GM21526 (cell line): ENCODE measurements around the gene KCNN3.

Source experiments
- ATAC-seq: cut with Tn5 transposase; IDR thresholded peaks from one replicate; pipeline ENCODE4 v1.9.1; 2021; ENCODE audit warnings: moderate library complexity; ENCODE audit not compliant: unreplicated experiment, low FRiP score

KCNN3 gene

GRCh38 chr1:154881820-154882535 lies 11.9 kb upstream of the KCNN3 start:
- no peak for ATAC-seq

GRCh38 chr1:154880671-154881070 lies 10.6 kb upstream of the KCNN3 start:
- ATAC-seq = no peak

- no peak for ATAC-seq
Measured at GRCh38 chr1:154879038-154879421, 8.9 kb upstream of the KCNN3 start.

GRCh38 chr1:154878371-154879037 lies 8.4 kb upstream of the KCNN3 start:
- ATAC-seq = no peak

GRCh38 chr1:154877370-154877974 lies 7.4 kb upstream of the KCNN3 start:
- ATAC-seq = no peak

GRCh38 chr1:154876842-154877369 lies 6.8 kb upstream of the KCNN3 start:
- no peak for ATAC-seq

- ATAC-seq = no peak
Measured at GRCh38 chr1:154874465-154874864, 4.4 kb upstream of the KCNN3 start.

GRCh38 chr1:154873321-154873950 lies 3.4 kb upstream of the KCNN3 start:
- no peak for ATAC-seq

- ATAC-seq = no peak
Measured at GRCh38 chr1:154871374-154871773, 1.3 kb upstream of the KCNN3 start.

GRCh38 chr1:154870734-154871133 lies 653 bp upstream of the KCNN3 start:
- no peak for ATAC-seq

- no peak for ATAC-seq
Measured at GRCh38 chr1:154869351-154870114, 548 bp downstream of the KCNN3 start.

GRCh38 chr1:154867841-154868605 lies 2.1 kb downstream of the KCNN3 start:
- no peak for ATAC-seq

- no peak for ATAC-seq
Measured at GRCh38 chr1:154867064-154867825, 2.8 kb downstream of the KCNN3 start.

- ATAC-seq = no peak
Measured at GRCh38 chr1:154866257-154867063, 3.6 kb downstream of the KCNN3 start.

- no peak for ATAC-seq
Measured at GRCh38 chr1:154865442-154866256, 4.4 kb downstream of the KCNN3 start.

- no peak for ATAC-seq
Measured at GRCh38 chr1:154864189-154864975, 5.7 kb downstream of the KCNN3 start.
